ENCODE data around the gene BDP1.

DNA sequence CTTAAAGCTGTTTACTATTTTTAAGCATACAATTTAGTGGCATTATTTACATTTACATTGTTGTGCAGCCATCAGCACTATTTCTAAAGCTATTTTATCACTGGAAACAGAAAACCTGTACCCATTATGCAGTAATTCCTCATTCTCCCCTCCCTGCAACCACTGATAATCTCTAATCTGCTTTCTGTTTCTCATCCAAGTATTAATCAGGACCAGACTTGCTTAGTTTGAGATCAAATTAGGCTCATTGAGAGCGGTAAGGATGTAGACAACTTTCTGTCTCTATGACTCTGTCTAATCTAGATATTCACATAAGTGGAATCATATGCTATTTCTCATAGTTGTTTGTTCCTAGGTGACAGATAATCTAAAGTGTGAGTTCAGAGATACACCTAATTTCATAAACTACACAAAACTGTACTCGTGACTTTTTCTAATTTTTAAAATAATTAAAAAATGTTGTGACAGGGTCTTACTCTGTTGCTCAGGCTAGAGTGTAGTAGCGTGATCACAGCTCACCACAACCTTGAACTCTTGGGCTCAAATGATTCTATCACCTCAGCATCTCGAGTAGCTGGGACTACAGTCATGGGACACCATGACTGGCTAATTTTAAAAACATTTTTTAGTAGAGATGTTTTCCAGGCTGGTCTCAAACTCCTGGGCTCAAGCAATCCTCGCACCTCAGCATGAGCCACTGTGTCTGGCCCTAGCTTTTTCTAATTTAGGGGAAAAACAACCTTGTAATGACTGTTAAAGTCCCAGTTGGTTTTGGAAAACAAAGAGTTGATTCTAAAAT lies 37.6 kb downstream of the BDP1 start:
- TF ChIP-seq, protein P1, sequence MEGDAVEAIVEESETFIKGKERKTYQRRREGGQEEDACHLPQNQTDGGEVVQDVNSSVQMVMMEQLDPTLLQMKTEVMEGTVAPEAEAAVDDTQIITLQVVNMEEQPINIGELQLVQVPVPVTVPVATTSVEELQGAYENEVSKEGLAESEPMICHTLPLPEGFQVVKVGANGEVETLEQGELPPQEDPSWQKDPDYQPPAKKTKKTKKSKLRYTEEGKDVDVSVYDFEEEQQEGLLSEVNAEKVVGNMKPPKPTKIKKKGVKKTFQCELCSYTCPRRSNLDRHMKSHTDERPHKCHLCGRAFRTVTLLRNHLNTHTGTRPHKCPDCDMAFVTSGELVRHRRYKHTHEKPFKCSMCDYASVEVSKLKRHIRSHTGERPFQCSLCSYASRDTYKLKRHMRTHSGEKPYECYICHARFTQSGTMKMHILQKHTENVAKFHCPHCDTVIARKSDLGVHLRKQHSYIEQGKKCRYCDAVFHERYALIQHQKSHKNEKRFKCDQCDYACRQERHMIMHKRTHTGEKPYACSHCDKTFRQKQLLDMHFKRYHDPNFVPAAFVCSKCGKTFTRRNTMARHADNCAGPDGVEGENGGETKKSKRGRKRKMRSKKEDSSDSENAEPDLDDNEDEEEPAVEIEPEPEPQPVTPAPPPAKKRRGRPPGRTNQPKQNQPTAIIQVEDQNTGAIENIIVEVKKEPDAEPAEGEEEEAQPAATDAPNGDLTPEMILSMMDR (IDR thresholded peaks at IDR 0.05; ENCODE audit: insufficient read depth, low read length, poor library complexity, severe bottlenecking), result no peak
- no peak for TF ChIP-seq EZH2phosphoT487 (conservative IDR thresholded peaks at IDR 0.05; ENCODE audit: low read length)
